Thyroid gland (tissue), 4 donors: Measurements from ENCODE around the gene LIPF.

ENCODE experiments used
- CTCF ChIP-seq, 6 experiments: fragments of 200-600 bp in 3 of 6; fragments of 450-650 bp in 3 of 6; sonication (generic) in 3 of 6; IDR thresholded peaks; one replicate each; pipeline ENCODE4 v1.5.1; 2016 to 2019; ENCODE audit warnings: antibody characterized with exemption in 6 of 6, mild to moderate bottlenecking in 2 of 6, inconsistent platforms in 1 of 6, moderate library complexity in 1 of 6
- POLR2A ChIP-seq, 2 donors: fragments of 450-650 bp; IDR thresholded peaks; one replicate each; pipeline ENCODE4 v1.6.1; 2017; ENCODE audit warnings: antibody characterized with exemption in 2 of 2, mild to moderate bottlenecking in 2 of 2, moderate library complexity in 1 of 2

GRCh38 chr10:88687853-88688467 is 23.7 kb downstream of the LIPF start:
- peak; percentile 20 to 74 (median 54) for TF ChIP-seq CTCF (IDR thresholded peaks at IDR 0.05)
- TF ChIP-seq POLR2A (IDR thresholded peaks at IDR 0.05), result no peak
